IPS-NIHi7 (cell line): ENCODE results near the gene VAMP3.
A peak's percentile ranks its signal among the peaks of the same experiment; 100 is the strongest.

Source experiments
- DNase-seq: peaks from one replicate; pipeline ENCODE4 v3.0.0; 2012; ENCODE audit warnings: mixed read lengths; ENCODE audit errors: extremely low spot score

VAMP3 gene

GRCh38 chr1:7770997-7771822, at the start of gene VAMP3:
VAMP3 (plus strand) TSS chr1:7771296; CDS start chr1:7771384, 88 bp downstream.
- DNase-seq = peak; percentile 99

- no peak for DNase-seq
Observed at GRCh38 chr1:7721940-7722669, 49.0 kb upstream of the VAMP3 start.

GRCh38 chr1:7722670-7723012, 48.5 kb upstream of the VAMP3 start:
- no peak for DNase-seq

- no peak for DNase-seq
Observed at GRCh38 chr1:7726623-7727022, 44.5 kb upstream of the VAMP3 start.

GRCh38 chr1:7727809-7728471, 43.2 kb upstream of the VAMP3 start:
- no peak for DNase-seq

GRCh38 chr1:7729761-7730160, 41.3 kb upstream of the VAMP3 start:
- DNase-seq = no peak

- DNase-seq = no peak
Observed at GRCh38 chr1:7732331-7732730, 38.8 kb upstream of the VAMP3 start.

- no peak for DNase-seq
Observed at GRCh38 chr1:7733276-7733675, 37.8 kb upstream of the VAMP3 start.

GRCh38 chr1:7738044-7738443, 33.1 kb upstream of the VAMP3 start:
- no peak for DNase-seq

- no peak for DNase-seq
Observed at GRCh38 chr1:7743346-7743745, 27.8 kb upstream of the VAMP3 start.

GRCh38 chr1:7744882-7745281, 26.2 kb upstream of the VAMP3 start:
- no peak for DNase-seq

GRCh38 chr1:7745783-7746182, 25.3 kb upstream of the VAMP3 start:
- DNase-seq = no peak

- DNase-seq = no peak
Observed at GRCh38 chr1:7747605-7748004, 23.5 kb upstream of the VAMP3 start.

GRCh38 chr1:7749126-7749525, 22.0 kb upstream of the VAMP3 start:
- DNase-seq = no peak

- no peak for DNase-seq
Observed at GRCh38 chr1:7751174-7751573, 19.9 kb upstream of the VAMP3 start.

GRCh38 chr1:7752512-7753417, 18.3 kb upstream of the VAMP3 start:
- peak; percentile 64 for DNase-seq

- DNase-seq = no peak
Observed at GRCh38 chr1:7753641-7754040, 17.5 kb upstream of the VAMP3 start.

- DNase-seq = no peak
Observed at GRCh38 chr1:7754234-7754633, 16.9 kb upstream of the VAMP3 start.

- peak; percentile 24 for DNase-seq
Observed at GRCh38 chr1:7755448-7755847, 15.6 kb upstream of the VAMP3 start.

- no peak for DNase-seq
Observed at GRCh38 chr1:7760245-7760644, 10.9 kb upstream of the VAMP3 start.

GRCh38 chr1:7761103-7761502, 10.0 kb upstream of the VAMP3 start:
- DNase-seq = no peak

- DNase-seq = no peak
Observed at GRCh38 chr1:7767176-7767575, 3.9 kb upstream of the VAMP3 start.
